GM12878 (cell line): Measurements from ENCODE around the gene F11. TPM values are rescaled to one million over a fixed set of nuclear protein-coding genes. Genes with fewer than 3 reads are reported as not detected.

Source experiments
- ATAC-seq: fragments of 200-7000 bp; cut with Tn5 transposase; 3 replicates; pipeline ENCODE4 v1.9.1; 2020; ENCODE audit warnings: mild to moderate bottlenecking, moderate library complexity
- BruUV-seq: library from RNA; stranded (reverse); fragments of 400-500 nt; replicated peaks from 2 replicates; lab custom pipeline; 2021; lab: Mats Ljungman, UMichigan
- CTCF ChIA-PET: fragments of 300-600 bp; sonication (Branson Sonifier 250); formaldehyde crosslinking; extraction: SDS; loops from one replicate; lab custom pipeline; 2021; ENCODE audit warnings: inconsistent platforms; lab: Yijun Ruan, JAX
- POLR2A ChIA-PET: fragments of 350-600 bp; formaldehyde crosslinking; extraction: SDS; loops from one replicate; lab custom pipeline; 2021; ENCODE audit warnings: inconsistent platforms; lab: Charles Lee
- RAD21 ChIA-PET: fragments of 300-600 bp; sonication (Branson Sonifier 250); formaldehyde crosslinking; loops from one replicate; lab custom pipeline; 2023; ENCODE audit warnings: antibody characterized with exemption; ENCODE audit not compliant: unreplicated experiment; lab: Charles Lee
- SMC1A ChIA-PET: fragments of 300-600 bp; sonication (Branson Sonifier 250); formaldehyde crosslinking; loops from one replicate; lab custom pipeline; 2023; ENCODE audit not compliant: unreplicated experiment, uncharacterized antibody; lab: Charles Lee
- DNase-seq: peaks from one replicate; pipeline ENCODE4 v3.0.0-alpha.2; 2011; ENCODE audit warnings: low read depth, low spot score
- FAIRE-seq: peaks from 3 replicates; lab custom pipeline; 2011; peaks lifted over from hg19 to GRCh38; lab: Jason Lieb, UNC
- H2AFZ ChIP-seq: 2 replicates; pipeline ENCODE4 v1.6.0; 2011; ENCODE audit warnings: low read depth, low read length, control low read depth; ENCODE audit not compliant: control insufficient read depth
- H3K27ac ChIP-seq: 2 replicates; pipeline ENCODE4 v1.5.1; 2011; ENCODE audit warnings: control low read depth; ENCODE audit not compliant: control insufficient read depth, insufficient read depth
- H3K27me3 ChIP-seq, 2 experiments: replicated peaks in 1 of 2; 2 replicates each; pipeline versions ENCODE4 v1.6.0 to v1.6.1; 2011; ENCODE audit warnings: low read length in 1 of 2; ENCODE audit not compliant: control insufficient read depth in 2 of 2, insufficient read depth in 2 of 2
- H3K36me3 ChIP-seq, 2 experiments: 2 replicates each; pipeline ENCODE4 v1.5.1; 2011; ENCODE audit warnings: low read length in 1 of 2; ENCODE audit not compliant: control insufficient read depth in 2 of 2, insufficient read depth in 2 of 2
- H3K4me1 ChIP-seq: 2 replicates; pipeline ENCODE4 v1.6.1; 2011; ENCODE audit warnings: mild to moderate bottlenecking, low read length, moderate library complexity, mixed read lengths; ENCODE audit not compliant: control insufficient read depth, insufficient read depth
- H3K4me2 ChIP-seq: 2 replicates; pipeline ENCODE4 v1.6.0; 2011; ENCODE audit warnings: control low read depth; ENCODE audit not compliant: control insufficient read depth, insufficient read depth
- H3K4me3 ChIP-seq: fragments of 200-600 bp; sonication (generic); 2 replicates; pipeline ENCODE4 v1.5.1; 2016
- H3K79me2 ChIP-seq: 2 replicates; pipeline ENCODE4 v1.6.0; 2011; ENCODE audit warnings: low read length; ENCODE audit not compliant: control insufficient read depth, insufficient read depth
- H3K9ac ChIP-seq: 2 replicates; pipeline ENCODE4 v1.8.0; 2011; ENCODE audit warnings: low read length, control low read depth, mixed read lengths; ENCODE audit not compliant: control insufficient read depth, insufficient read depth
- H3K9me3 ChIP-seq: replicated peaks from 3 replicates; pipeline ENCODE4 v1.5.1; 2011; ENCODE audit warnings: mild to moderate bottlenecking, low read length; ENCODE audit not compliant: control insufficient read depth, insufficient read depth
- H4K20me1 ChIP-seq: 2 replicates; pipeline ENCODE4 v1.6.0; 2011; ENCODE audit not compliant: control insufficient read depth, insufficient read depth
- CBFB ChIP-seq: IDR thresholded peaks from 2 replicates; pipeline ENCODE4 v1.6.1; 2016; ENCODE audit warnings: antibody characterized with exemption, low read depth
- ETV6 ChIP-seq, 2 experiments: fragments of 450-650 bp in 1 of 2; IDR thresholded peaks in 1 of 2; conservative IDR thresholded peaks in 1 of 2; 2 replicates each; pipeline ENCODE4 v1.6.1; 2014; ENCODE audit warnings: antibody characterized with exemption in 1 of 2, borderline replicate concordance in 1 of 2, low read depth in 1 of 2, mild to moderate bottlenecking in 1 of 2, moderate library complexity in 1 of 2
- GABPA ChIP-seq: IDR thresholded peaks from 2 replicates; pipeline ENCODE4 v1.6.1; 2014; ENCODE audit warnings: antibody characterized with exemption, low read depth, mild to moderate bottlenecking, inconsistent platforms
- HDAC6 ChIP-seq: fragments of 200-600 bp; sonication (generic); IDR thresholded peaks from one replicate; pipeline ENCODE4 v1.8.0; 2017; ENCODE audit warnings: antibody characterized with exemption; ENCODE audit not compliant: unreplicated experiment
- IRF3 ChIP-seq: fragments of 450-650 bp; IDR thresholded peaks from 2 replicates; pipeline ENCODE4 v1.6.1; 2014; ENCODE audit warnings: mild to moderate bottlenecking
- IRF4 ChIP-seq: IDR thresholded peaks from 2 replicates; pipeline ENCODE4 v1.6.1; 2011; ENCODE audit warnings: low read depth, low read length
- MYB ChIP-seq: fragments of 150-350 bp; IDR thresholded peaks from 2 replicates; pipeline ENCODE4 v1.6.1; 2014; ENCODE audit warnings: mild to moderate bottlenecking, low read depth, low read length, borderline replicate concordance
- MYC ChIP-seq: IDR thresholded peaks from 2 replicates; pipeline ENCODE4 v1.6.1; 2011; ENCODE audit warnings: mild to moderate bottlenecking, low read length, moderate library complexity, inconsistent platforms; ENCODE audit not compliant: insufficient read depth, insufficient replicate concordance, insufficient read length, severe bottlenecking
- NBN ChIP-seq: fragments of 450-650 bp; IDR thresholded peaks from 2 replicates; pipeline ENCODE4 v1.6.1; 2016
- PKNOX1 ChIP-seq: fragments of 450-650 bp; IDR thresholded peaks from 2 replicates; pipeline ENCODE4 v1.6.1; 2016; ENCODE audit warnings: mild to moderate bottlenecking
- RELB ChIP-seq: fragments of 450-650 bp; IDR thresholded peaks from 2 replicates; pipeline ENCODE4 v1.6.1; 2017; ENCODE audit warnings: low read depth, mild to moderate bottlenecking, moderate library complexity
- SMARCA5 ChIP-seq: fragments of 450-650 bp; IDR thresholded peaks from 2 replicates; pipeline ENCODE4 v1.6.1; 2017; ENCODE audit warnings: mild to moderate bottlenecking
- SREBF1 ChIP-seq: IDR thresholded peaks from 2 replicates; pipeline ENCODE4 v1.6.1; 2012; ENCODE audit warnings: mild to moderate bottlenecking, low read length
- SUZ12 ChIP-seq: fragments of 200-600 bp; sonication (generic); IDR thresholded peaks from one replicate; pipeline ENCODE4 v1.6.1; 2018; ENCODE audit warnings: antibody characterized with exemption, mild to moderate bottlenecking; ENCODE audit not compliant: unreplicated experiment
- TCF3 ChIP-seq: IDR thresholded peaks from 2 replicates; pipeline ENCODE4 v1.6.1; 2012; ENCODE audit warnings: low read depth, mild to moderate bottlenecking, low read length, borderline replicate concordance; ENCODE audit not compliant: insufficient read depth
- TCF7 ChIP-seq: IDR thresholded peaks from 2 replicates; pipeline ENCODE4 v1.6.1; 2014; ENCODE audit warnings: antibody characterized with exemption, borderline replicate concordance
- ZNF592 ChIP-seq: fragments of 450-650 bp; IDR thresholded peaks from 2 replicates; pipeline ENCODE4 v1.6.1; 2017; ENCODE audit warnings: mild to moderate bottlenecking, moderate library complexity
- WGBS: methylation state at CpG from one replicate; pipeline ENCODE4 v1.1.6; 2016; ENCODE audit warnings: low lambda C conversion rate; ENCODE audit not compliant: insufficient replicate concordance, insufficient coverage; ENCODE audit errors: missing lambda C conversion rate; 5-methylcytosine and 5-hydroxymethylcytosine counted together
- in situ Hi-C: fragments of 300-500 bp; cut with MboI; formaldehyde crosslinking; loops from 9 replicates; pipeline ENCODE4 v1.14.3; 2018; ENCODE audit warnings: mixed read lengths
- intact Hi-C: fragments of 100-400 bp; cut with micrococcal nuclease; formaldehyde crosslinking; loops from one replicate; pipeline ENCODE4 v1.14.2; 2022; ENCODE audit not compliant: unreplicated experiment
- polyA plus RNA-seq, 11 experiments: library from polyadenylated mRNA; depleted of rRNA in 4 of 11; unstranded in 6 of 11; stranded (reverse) in 5 of 11; fragments of >200 nt; fragmentation: Nextera tagmentation in 4 of 11; fragmentation: Illumina TruSeq in 1 of 11; extraction: Ambion mirVana in 4 of 11; extraction: Trizol in 1 of 11; gene quantifications; 1 replicate in 1 of 11; 2 replicates in 10 of 11; pipeline versions ENCODE4 v1.2.1 to v1.2.3, GENCODE V29; 2011 to 2016; ENCODE audit warnings: inconsistent platforms in 2 of 11, missing spikeins in 2 of 11, low read depth in 1 of 11
- total RNA-seq, 4 experiments: library from RNA; depleted of rRNA in 3 of 4; stranded (reverse); fragments of >200 nt in 3 of 4; fragmentation: Illumina TruSeq in 1 of 4; extraction: Trizol in 1 of 4; gene quantifications; 2 replicates each; pipeline versions ENCODE4 v1.2.1 to v1.2.3, GENCODE V29; 2013 to 2021

F11 gene
- total and polyA plus RNA-seq, 10 of the 15 experiments (the other 5 are each of a cell fraction or from before 2014, with no cell fraction given): not detected

- Histone ChIP-seq H3K79me2 (no peaks in the 10 kb centered on the region), H4K20me1 (no peaks in the 10 kb centered on the region), H2AFZ (no peak overlapping the region), H3K9ac (no peak overlapping the region), H3K36me3 (no peaks in the 10 kb centered on the region), H3K9me3 (no peaks in the 10 kb centered on the region), H3K27ac (no peak overlapping the region), H3K4me3 (no peak overlapping the region), H3K4me2 (no peak overlapping the region), H3K4me1 (no peaks in the 10 kb centered on the region), H3K27me3 (no peaks in the 10 kb centered on the region; a peak in 1 of 4 replicates)
- no peak for FAIRE-seq
- ChIA-PET CTCF (no interaction called here), SMC1A (no interaction called here), RAD21 (no interaction called here), POLR2A (no interaction called here)
- DNase-seq: no peak
- 31% methylated on average over 6 of the region's 6 CpGs for WGBS
- in situ Hi-C loops (no loop called here), intact Hi-C loops (no loop called here)
- no peak for ATAC-seq
- BruUV-seq: no TSS peak
- TF ChIP-seq GABPA (no peak), MYB (no peak), RELB (no peak), SUZ12 (no peak), ETV6 (conservative IDR thresholded peaks at IDR 0.05 in 1 of 2, IDR thresholded peaks at IDR 0.05 in 1 of 2; ENCODE audit: borderline replicate concordance in 1 of 2, low read depth in 1 of 2) (no peak), TCF3 (no peak), IRF3 (no peak), SMARCA5 (no peak), HDAC6 (no peak), NBN (no peak), CBFB (no peak), IRF4 (no peak), PKNOX1 (no peak), ZNF592 (no peak), SREBF1 (no peak), MYC (no peak), TCF7 (no peak)
Measured at GRCh38 chr4:186300659-186301390, 34.8 kb downstream of the F11 start.
